CD4-positive, alpha-beta T cell treated with Interleukin-10 for 1 hour (primary cell): ENCODE data around the gene CLCN5.
"Not testable (repeated sequence)": the region's sequence is repeated elsewhere in the genome, so short reads cannot be mapped to it uniquely, and the experiment has no call there.

ENCODE experiments used
- DNase-seq: peaks from one replicate; pipeline ENCODE4 v3.0.0-alpha.2; 2020

Gene CLCN5

DNA sequence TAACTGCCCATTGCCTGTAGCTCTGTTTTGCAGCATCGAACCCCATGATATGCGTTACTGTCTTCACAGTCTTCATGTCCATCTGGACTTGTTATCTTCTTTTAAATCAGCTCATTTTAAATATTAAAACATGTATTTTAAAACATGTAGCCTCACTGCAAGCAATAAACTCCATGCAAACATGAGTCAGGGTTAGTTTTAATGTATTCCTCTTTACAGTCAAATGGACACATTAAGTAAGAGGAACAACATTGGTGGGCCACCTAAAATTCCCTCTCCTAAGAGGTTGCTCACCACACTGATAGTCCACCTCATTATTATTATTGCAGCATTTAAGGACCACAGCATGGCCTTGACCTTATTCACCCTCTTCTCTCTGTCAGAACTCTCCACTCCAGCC is 74.1 kb downstream of the CLCN5 start:
- DNase-seq: no peak

DNA sequence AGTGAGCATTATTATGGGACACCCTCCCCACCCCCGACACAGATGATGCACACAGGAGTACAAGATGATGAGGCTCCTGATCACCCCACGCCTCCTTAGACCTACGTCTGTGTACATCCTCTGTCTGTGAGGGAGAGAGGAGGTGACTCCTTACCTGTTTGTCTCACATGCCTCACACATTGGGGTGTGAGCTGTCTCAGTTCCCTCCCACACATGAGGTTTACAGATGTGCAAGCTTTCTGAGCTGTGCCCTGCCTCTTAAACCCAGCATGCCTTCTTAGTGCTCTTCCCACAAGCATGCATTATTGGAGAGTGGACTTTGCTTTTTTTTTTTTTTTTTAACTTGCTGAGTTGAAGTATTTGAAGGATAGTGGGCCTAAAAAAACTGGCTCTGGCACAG is 76.7 kb downstream of the CLCN5 start:
- no peak for DNase-seq

DNA sequence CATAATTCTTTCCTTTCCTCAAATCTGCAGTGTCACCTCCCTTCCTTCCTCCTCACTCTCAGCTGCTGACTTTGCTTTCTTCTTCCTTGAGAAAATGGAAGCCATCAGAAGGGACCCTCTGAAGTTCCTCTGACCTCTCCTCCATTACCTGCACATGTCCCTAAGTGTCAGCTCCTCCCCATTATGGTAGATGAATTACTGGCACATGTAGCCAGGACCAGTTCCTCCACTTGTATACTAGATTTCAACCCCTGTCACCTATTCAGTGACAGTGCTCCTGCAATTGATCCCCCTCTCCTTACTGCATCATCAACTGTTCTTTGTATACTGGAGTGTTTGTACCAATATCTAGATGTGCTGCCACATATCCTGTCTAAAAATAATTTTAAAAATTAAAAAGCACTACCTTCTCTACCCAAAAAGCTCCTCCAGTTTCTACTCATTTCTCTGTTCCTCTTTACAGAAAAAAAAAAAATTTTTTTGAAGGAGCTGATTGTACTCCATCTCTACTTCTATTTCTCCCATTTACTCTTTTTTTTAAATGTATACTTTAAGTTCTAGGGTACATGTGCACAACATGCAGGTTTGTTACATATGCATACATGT is 78.6 kb downstream of the CLCN5 start:
- DNase-seq: no peak

DNA sequence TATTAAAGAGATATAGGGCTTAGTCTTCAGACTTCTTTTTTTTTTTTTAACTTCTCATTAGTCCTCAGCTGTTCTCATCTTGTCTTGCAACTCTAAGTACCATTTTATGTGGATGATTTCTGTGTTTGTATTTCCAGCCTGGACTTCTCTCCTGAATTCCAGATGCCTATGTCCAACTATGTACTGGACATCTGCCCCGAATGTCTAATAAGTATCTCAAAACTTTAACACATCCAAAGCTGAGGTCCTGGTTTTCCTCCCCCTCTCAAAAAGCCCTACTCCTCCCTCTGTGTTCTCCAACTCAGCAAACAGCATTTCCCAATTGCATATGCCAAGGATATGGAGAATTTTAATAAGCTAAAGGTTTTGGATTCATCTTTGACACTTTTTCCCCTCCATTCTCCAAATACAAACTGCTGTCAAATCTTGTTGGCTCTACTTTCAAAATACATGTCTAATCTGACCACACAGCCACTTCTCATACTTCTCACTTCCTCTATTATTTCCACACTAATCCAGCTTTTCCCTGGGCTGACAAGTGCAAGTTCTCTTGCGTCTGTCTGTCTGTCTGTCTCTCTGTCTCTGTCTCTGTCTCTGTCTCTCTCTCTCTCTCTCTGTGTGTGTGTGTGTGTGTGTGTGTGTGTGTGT is 79.8 kb downstream of the CLCN5 start:
- DNase-seq: no peak

DNA sequence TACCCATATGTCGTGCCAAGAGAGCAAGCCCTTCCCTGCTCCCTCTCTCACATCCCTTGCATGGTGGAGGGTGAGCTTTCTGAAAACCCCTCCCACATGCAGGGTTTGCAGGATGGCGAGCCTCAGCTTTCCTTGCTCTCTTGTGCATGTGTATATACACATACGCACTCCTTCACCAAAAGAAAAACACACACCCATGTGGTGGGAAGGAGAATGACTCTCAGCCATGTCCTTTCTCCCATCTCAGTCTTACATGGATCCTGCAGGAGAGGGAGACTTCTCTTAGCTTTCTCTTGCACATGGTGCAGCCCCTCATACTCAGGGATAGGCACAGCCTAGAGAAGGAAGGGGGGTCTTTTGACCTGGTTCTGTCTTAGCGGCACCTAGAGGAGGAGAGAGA is 81.1 kb downstream of the CLCN5 start:
- DNase-seq: no peak

DNA sequence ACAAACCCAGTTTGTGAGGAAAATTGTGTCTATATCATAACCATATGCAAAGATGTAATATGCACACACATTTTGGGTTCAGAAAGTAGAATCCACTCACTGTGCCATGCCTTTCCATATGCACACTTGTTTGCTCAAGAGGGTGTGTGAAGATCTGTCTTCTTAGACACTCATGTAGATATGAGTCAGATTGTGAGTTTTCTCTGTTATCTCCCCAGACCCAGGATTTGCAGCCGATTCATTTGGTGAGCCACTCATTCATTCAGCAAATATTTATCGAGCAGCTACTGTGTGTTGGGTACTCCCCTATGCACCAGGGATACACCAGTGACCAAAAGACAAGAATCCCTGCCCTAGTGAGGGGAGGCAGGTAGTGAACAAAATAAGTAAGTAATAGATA is 81.5 kb downstream of the CLCN5 start:
- no peak for DNase-seq

DNA sequence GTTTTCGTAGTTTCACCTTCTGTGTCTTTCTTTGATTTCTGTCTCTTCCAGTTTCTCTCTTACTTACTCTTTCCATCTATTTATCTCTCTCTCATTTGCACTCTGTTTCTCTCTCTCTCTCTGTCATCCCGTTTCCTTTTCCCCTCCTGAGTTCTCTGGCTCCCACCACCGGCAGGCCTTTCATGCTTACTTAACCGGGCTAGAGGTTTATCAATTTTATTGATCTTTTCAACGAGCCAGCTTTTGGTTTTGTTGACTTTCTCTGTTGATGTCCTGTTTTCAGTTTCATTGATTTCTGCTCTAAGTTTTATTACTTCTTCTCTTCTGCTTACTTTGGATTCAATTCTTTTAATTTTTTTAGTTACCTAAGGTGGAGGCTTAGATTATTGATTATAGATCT is 103.2 kb downstream of the CLCN5 start:
- not testable (repeated sequence) for DNase-seq

DNA sequence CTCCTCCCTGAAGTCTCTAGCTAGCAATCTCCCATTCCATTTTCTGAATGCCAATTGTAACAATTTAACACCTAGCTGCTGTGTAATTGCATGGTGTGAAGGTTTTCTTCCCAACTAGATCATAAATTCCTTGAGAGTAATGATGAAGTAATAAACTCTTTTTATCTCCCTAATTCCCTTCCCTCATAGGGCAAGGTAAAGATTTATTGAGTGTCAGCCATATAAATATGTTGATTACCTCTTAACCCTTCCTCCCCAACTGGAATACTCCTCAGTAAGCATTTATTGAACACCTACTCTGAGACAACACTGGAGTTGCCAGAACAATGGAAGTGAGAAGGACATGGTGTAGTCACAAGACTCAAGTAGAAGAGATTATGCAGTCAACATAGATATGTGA is 112.7 kb downstream of the CLCN5 start:
- no peak for DNase-seq

DNA sequence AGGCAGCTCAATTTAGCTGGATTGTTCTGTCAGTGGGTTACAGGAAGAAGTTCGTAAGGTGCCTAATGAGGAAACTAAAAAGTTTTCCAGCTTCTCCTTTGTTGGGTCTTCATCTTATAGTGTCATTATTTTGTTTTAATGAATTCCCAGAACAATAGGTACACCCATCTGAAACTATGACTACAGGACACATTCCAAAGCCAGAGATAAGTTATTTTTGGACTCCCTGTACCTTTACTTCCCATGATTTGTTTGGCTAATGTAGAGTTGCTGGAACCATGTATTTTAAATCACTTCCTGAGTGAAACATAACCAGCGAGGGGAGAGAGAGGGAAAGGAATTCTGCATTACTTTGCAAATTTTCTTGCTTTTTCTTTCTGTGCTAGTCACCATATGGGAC is 114.0 kb downstream of the CLCN5 start:
- no peak for DNase-seq

DNA sequence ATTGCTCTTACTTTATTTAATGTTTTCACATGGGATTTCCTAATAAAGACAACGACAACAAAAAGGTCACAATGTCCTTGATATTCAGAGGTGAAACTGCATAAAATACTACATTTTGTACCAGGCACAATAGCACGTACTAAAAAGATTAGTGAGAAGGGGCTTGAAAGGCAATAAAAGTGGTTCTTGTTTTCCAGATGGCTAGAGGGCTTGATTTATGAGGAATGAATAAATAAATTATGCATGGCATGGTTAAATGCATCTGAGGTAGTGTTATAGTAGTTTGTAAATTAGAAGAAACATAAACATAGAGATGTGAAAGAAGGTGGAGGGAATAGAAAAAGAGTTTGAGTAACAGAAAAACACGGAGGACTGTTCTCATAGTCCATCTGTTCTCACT is 123.4 kb downstream of the CLCN5 start:
- no peak for DNase-seq

DNA sequence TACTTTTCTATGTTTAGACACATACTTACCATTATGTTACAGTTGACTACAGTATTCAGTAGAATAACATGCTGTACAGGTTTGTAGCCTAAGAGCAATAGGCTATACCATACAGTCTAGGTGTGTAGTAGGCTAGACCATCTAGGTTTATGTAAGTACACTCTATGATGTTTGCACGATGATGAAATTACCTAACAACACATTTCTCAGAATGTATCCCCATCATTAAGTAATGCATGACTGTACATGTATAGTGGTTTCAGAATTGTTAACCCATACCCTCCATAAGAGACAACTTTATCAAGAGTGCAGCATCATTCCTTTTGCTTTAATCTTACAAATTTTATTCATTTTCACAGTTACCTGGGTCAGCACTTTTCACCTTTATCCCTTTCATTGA is 126.8 kb downstream of the CLCN5 start:
- DNase-seq: no peak

DNA sequence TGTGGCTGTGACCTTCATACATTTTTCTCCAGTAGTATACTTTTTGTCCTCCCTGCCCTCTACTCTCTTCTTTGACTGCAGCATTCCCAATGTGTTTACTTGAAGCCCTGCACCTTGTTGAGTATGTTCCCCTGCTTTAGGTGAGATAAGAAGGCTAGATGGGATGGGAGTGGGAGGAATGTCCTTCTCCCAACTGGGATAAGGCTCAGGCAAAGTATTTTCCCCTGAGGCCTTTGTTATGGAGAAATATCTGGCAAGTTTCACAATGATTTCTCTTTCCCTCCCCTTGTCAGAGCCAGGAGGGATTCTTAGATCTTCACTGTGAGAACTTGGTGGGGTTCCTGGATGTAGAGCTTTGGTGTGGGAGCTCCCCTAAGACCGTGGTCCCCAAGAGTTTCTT is 131.8 kb downstream of the CLCN5 start:
- DNase-seq: no peak

DNA sequence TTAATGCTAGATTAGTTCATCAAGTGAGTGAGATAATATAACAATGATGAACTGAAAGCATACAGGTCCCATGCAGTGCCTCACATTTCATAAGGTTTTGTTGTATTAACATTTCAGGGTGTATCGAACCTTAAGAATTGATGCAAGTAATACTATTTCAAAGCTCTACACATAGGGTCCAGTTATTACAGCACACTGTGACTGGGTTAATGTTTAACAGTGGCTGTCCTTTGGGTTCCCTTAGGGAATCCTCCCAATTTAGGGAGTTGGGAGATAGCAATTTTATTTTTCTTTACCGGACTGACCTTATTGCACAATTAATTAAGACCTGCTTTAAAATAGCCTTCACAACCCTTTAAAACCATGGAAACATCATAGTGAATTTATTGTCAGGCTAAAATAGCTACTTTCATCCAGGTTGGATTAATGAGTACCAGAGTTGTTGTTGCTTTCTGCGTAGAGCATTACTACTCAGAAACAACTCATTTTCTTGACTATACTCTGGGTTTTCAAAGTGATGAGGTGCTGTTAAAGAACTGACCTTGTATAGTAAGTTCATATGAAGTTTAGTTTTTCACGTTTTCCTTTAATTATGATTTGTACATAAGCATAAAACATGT is 144.0 kb downstream of the CLCN5 start:
- no peak for DNase-seq

DNA sequence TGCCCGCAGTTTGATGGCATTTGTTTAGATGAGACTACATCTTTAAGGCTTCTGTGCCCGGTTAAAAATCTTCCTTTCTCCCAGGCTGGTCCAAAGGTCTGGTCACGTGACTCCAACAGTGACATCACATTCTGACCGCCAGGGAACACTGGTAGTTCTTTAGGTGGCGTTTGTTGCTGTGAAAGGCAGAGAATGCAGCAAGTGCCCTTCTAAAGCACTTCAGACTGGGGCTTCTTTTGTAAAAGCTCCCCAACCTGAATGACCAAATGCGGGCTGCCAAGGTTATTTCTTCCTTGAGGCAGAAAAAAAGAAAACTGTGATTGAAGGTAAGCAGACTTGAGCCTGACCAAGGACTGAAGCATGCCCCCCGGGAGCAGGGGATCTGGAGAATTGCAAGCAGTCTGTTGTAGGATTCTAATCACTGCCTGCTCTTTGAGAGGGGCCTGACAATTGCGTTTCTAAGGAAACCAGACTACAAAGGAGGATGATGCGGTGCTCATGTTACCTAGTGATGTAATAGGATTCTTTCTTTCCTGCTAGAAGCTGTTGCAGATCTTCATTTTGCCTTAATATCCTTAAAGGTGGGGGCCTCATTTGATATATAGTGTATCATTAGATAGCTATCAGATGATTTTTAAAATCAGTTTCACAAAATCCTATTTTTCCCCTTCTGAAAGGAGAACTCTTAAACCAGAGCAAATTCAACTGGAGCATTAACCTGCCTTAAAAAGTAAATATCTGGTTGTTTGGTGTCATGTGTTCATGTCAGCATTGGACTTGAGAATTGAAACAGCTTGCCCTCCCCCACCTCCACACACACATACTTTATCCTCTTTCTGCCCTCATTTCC is 145.3 kb downstream of the CLCN5 start:
- DNase-seq: no peak

DNA sequence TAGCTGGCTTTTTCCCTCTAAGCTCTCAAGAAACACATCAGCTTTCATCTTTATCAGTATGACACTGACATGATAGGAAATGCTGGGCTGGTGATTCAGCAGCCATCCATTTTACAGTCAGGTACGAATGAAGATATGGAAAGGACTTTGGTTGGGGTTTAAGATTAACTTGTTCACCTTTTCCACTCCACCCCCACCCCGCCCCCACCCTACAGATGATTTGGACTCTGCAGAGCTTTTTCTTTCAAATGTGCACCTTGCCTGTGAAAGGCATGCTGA is 145.8 kb downstream of the CLCN5 start:
- no peak for DNase-seq

DNA sequence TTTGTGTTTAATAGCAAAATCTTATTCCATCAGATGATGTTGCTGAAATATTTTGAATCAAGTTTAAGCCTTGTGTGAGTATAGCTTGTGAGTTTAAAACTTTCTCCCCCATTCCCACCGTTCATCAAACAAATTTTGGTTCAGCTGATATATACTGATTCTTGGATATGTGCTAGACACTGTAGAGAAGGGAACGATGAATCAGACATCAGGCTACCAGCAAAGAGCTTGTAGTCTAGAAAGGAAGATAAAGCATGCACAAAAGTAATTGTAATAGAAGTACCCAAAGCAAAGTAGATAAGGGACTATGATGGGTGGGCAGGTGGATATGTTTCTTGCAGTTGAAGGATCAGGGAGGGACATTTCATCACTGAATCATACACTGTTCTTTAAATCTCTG is 146.5 kb downstream of the CLCN5 start:
- DNase-seq: no peak

DNA sequence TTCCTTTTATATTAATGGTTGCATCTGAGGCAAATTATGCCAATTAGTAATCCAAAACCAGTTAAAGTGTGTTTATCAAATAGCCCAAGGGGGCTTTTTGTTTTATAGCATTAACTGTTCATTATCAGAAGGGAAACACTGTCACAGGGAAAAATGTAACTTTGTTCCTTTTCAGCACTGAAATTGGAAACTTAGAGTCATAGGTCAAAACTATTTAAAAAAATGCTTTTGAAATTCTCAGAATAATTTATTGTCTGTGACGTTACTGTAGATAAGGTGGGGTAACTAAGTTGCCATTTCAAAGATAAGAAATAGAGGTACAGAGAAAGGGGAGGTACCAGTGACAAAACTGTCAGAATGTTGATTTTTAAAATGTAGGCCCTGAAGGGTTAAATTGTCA is 149.1 kb downstream of the CLCN5 start:
- DNase-seq: no peak

DNA sequence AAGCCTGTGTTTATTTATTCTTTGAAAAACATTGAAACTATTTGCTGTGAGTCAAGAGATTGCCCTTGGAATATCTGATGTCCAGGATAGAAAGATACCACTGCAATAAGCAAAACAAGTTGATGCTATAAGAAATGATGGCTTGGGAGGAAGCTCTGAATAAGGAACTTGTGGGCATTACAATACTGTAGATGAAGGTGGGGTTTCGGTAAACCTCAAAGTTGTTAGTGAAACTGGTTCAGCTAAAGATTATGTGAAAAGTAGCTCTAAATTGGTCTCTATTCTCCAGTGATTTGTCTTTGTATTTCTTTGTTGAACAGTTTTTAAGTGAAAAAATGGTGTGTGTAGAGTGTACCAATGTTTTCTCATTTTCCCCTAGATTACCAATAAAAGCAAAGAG is 149.7 kb downstream of the CLCN5 start:
- DNase-seq: no peak

DNA sequence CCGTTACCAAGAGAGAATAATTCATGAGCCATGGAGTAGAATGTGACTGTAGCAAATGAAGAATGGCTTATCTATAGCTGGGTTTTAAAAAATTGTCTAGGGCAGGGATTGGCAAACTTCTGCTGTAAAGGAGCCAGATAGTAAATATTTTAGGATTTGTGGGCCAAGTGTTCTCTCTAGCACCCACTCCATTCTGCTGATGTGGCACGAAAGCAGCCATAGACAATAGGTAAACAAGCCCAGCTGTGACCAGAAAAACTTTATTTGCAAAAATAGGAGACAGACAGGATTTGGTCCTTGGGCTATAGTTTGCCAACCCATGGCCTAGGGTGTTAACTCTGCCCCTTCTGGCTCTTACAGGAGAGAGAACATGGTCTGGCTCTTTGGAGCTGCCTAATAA is 151.2 kb downstream of the CLCN5 start:
- no peak for DNase-seq

DNA sequence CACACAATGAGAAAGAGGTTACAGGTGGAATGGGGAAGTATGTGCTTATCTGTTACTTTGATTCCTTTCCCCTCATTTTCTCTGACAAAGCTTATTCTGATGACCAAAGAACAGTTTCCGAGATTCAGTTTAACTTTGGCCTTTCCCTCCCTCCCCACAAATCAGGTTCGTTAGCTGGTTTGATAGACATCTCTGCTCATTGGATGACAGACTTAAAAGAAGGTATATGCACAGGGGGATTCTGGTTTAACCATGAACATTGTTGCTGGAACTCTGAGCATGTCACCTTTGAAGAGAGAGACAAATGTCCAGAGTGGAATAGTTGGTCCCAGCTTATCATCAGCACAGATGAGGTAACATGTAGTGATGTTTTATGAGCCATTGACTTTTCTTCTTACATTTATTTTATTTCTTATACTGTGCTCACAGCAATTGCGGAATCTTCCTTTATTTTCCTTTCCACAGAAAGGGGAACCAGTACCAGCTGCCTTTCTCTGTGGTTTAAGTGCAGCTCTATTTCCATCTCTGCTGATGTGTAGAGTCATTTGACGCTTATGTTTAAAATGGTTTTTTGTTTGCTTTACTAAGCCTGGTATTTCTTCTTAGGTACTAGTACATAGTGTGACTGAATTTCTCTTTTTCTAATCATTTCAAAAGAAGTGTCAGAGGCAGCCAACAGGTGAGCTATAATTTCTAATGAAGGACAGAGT is 153.4 kb downstream of the CLCN5 start:
- DNase-seq: no peak

DNA sequence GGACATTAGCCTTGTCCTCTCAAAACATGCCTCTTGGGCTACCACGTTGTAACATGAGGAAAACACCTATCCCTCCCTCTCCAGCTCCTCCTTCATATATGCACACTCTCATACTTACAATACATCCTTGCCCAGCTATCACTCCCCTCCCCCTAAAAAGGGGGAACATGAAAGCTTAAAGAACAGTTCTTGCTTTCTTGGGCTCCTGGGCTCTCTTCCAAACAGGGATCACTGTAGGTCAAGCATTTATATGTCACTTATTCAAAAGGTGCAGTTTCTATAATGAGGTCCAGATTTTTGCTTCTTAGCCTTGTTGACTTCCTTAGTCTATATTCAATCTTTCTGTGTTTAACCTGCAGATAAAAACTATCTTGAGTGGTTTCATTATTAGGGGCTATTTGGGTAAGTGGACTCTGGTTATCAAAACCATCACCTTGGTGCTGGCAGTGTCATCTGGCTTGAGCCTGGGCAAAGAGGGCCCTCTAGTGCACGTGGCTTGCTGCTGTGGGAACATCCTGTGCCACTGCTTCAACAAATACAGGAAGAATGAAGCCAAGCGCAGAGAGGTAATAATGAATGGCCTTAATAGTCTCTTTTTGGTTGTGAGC is 159.0 kb downstream of the CLCN5 start:
- no peak for DNase-seq

DNA sequence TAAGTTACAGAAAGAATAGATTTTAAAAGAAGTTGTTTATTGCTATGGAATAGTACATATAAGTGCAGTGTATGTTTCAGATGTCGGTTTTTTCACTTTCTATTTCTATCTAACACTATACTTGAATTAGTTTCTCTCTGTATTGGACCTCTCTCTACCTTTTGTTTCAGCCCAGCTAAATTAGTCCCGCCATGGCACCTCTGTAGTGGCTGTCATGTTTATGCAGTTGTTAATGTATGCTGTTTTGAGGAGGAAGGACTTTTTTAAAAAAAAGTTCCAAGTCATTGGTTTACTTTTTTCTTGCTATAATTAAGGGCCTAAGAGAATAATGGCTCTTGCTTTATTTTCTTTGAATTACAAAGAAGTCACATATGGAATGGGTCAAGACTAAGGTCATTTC is 160.3 kb downstream of the CLCN5 start:
- no peak for DNase-seq

DNA sequence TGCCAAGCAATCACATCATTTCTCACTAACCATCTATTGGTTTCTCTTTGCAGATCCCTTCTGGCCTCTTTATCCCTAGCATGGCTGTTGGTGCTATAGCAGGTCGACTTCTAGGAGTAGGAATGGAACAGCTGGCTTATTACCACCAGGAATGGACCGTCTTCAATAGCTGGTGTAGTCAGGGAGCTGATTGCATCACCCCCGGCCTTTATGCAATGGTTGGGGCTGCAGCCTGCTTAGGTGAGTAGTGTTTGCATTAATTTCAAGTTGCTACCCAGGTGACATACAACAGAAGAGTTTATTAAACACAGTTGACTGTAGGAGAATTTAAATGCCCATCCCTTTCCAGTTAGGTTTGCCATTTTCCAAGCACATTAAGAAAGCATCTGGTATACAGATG is 166.2 kb downstream of the CLCN5 start:
- DNase-seq: no peak
